ENCODE results near the gene EXD2. TPM values are rescaled to one million over a fixed set of nuclear protein-coding genes. Genes with fewer than 3 reads are reported as not detected.
"Not testable (repeated sequence)": the region's sequence is repeated elsewhere in the genome, so short reads cannot be mapped to it uniquely, and the experiment has no call there.

EXD2 gene
- total RNA-seq, 4 donors from 2014 or later: 14.9 to 28.0 (median 18.1) TPM

GRCh38 chr14:69156224-69156623 lies 35.1 kb upstream of the EXD2 start:
- no peak for DNase-seq (ENCODE audit: low spot score in 2 of 2)
- intact Hi-C loops (cut with DNase I; ENCODE audit: low total_unique reads): no loop called here
- no peak for TF ChIP-seq POLR2A (IDR thresholded peaks at IDR 0.05)
- TF ChIP-seq, protein P1, sequence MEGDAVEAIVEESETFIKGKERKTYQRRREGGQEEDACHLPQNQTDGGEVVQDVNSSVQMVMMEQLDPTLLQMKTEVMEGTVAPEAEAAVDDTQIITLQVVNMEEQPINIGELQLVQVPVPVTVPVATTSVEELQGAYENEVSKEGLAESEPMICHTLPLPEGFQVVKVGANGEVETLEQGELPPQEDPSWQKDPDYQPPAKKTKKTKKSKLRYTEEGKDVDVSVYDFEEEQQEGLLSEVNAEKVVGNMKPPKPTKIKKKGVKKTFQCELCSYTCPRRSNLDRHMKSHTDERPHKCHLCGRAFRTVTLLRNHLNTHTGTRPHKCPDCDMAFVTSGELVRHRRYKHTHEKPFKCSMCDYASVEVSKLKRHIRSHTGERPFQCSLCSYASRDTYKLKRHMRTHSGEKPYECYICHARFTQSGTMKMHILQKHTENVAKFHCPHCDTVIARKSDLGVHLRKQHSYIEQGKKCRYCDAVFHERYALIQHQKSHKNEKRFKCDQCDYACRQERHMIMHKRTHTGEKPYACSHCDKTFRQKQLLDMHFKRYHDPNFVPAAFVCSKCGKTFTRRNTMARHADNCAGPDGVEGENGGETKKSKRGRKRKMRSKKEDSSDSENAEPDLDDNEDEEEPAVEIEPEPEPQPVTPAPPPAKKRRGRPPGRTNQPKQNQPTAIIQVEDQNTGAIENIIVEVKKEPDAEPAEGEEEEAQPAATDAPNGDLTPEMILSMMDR (IDR thresholded peaks at IDR 0.05): no peak
- H3K4me3 ChIP-seq (ENCODE audit: low read depth, poor library complexity, severe bottlenecking): no peak overlapping the region

DNA sequence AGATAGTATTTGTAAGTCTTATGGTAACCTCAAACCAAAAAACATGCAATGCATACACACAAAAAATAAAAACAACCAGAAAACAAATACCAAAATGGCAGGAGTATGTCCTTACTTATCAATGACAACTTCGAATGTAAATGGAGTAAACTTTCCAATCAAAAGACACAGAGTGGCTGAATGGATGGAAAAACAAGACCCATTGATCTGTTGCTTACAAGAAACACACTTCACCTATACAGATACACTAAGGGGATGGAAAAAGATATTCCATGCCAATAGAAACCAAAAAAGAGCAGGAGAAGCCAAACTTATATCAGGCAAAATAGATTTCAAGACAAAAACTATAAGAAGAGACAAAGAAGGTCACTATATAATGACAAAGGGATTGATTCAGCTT lies 29.7 kb upstream of the EXD2 start:
- no peak overlapping the region for H3K4me3 ChIP-seq (ENCODE audit: low read depth, poor library complexity, severe bottlenecking)
- intact Hi-C loops (cut with DNase I; ENCODE audit: low total_unique reads): no loop called here
- TF ChIP-seq POLR2A (IDR thresholded peaks at IDR 0.05): no peak
- TF ChIP-seq, protein P1 (IDR thresholded peaks at IDR 0.05): no peak
- no peak for DNase-seq (ENCODE audit: low spot score in 2 of 2)
- WGBS, 2 donors: 82 to 95% methylated on average over 1 of the region's 1 CpG

GRCh38 chr14:69165787-69166186 lies 25.5 kb upstream of the EXD2 start:
- intact Hi-C loops (cut with DNase I; ENCODE audit: low total_unique reads); DNase-seq (ENCODE audit: low spot score in 2 of 2): not testable (repeated sequence)
- WGBS, 2 donors: 85 to 92% methylated on average over 2 of the region's 2 CpGs

DNA sequence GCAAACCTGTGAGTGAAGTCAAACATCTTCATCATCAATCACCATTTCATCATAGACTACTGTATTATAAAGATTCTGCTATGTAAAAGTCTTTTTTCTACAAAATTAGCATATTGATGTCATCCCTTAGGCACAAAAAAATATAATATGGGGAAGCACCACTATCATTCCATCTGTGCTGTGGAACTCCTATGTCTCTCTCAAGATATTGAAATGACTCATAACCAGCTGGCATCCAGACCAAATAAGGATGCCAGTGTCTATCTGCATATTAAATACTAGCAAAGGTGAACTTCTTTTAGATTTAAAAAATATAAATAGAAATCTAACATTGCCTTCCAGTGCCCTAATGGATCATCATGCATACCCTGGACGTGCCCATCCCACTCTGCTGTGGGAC lies 20.5 kb upstream of the EXD2 start:
- WGBS, 2 donors: 57 to 61% methylated on average over 1 of the region's 1 CpG
- intact Hi-C loops (cut with DNase I; ENCODE audit: low total_unique reads): no loop called here
- TF ChIP-seq, protein P1 (IDR thresholded peaks at IDR 0.05): no peak
- TF ChIP-seq POLR2A (IDR thresholded peaks at IDR 0.05): no peak
- H3K4me3 ChIP-seq (ENCODE audit: low read depth, poor library complexity, severe bottlenecking): no peak overlapping the region
- no peak for DNase-seq (ENCODE audit: low spot score in 2 of 2)

More at GRCh38 chr14:69165787-69166186, 25.5 kb upstream of the EXD2 start:
- not testable (repeated sequence) for H3K4me3 ChIP-seq (ENCODE audit: low read depth, poor library complexity, severe bottlenecking)

GRCh38 chr14:69171569-69171968 lies 19.7 kb upstream of the EXD2 start:
- no peak overlapping the region for H3K4me3 ChIP-seq (ENCODE audit: low read depth, poor library complexity, severe bottlenecking)
- TF ChIP-seq, protein P1 (IDR thresholded peaks at IDR 0.05): no peak
- TF ChIP-seq POLR2A (IDR thresholded peaks at IDR 0.05): no peak
- WGBS, 2 donors: 83 to 92% methylated on average over 2 of the region's 2 CpGs
- DNase-seq (ENCODE audit: low spot score in 2 of 2): no peak
- intact Hi-C loops (cut with DNase I; ENCODE audit: low total_unique reads): no loop called here

DNA sequence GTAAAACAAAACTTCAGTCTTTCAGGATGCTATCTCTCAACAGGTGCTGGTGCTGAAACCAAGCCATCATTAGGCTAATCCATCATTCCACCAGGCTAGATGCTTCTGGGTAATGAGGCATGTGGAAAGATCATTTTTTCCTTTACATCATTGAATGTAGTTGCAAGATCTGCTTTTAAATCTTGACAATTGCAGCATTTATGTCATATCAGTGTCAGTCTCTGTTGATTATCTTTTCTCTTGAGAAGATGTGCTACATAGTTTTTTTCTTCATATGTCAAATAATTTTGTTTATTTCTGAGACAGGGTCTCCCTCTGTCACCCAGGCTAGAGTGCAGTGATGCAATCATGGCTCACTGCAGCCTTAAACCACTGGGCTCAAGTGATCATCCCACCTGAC lies 16.2 kb upstream of the EXD2 start:
- intact Hi-C loops (cut with DNase I; ENCODE audit: low total_unique reads): no loop called here
- TF ChIP-seq POLR2A (IDR thresholded peaks at IDR 0.05): no peak
- TF ChIP-seq, protein P1 (IDR thresholded peaks at IDR 0.05): no peak
- no peak for DNase-seq (ENCODE audit: low spot score in 2 of 2)
- no peak overlapping the region for H3K4me3 ChIP-seq (ENCODE audit: low read depth, poor library complexity, severe bottlenecking)

All from lower leg skin (tissue), 4 donors.